ENCODE data around the gene KDM4D.
"Not testable (repeated sequence)": the region's sequence is repeated elsewhere in the genome, so short reads cannot be mapped to it uniquely, and the experiment has no call there.

Gene KDM4D

GRCh38 chr11:94959179-94959578 is 14.3 kb upstream of the KDM4D start:
- no peak for DNase-seq

- DNase-seq = no peak
Observed at GRCh38 chr11:94960488-94960887, 13.0 kb upstream of the KDM4D start.

GRCh38 chr11:94961255-94961654 is 12.3 kb upstream of the KDM4D start:
- no peak for DNase-seq

GRCh38 chr11:94964934-94965333 is 8.6 kb upstream of the KDM4D start:
- no peak for DNase-seq

- no peak for DNase-seq
Observed at GRCh38 chr11:94968334-94968958, 5.1 kb upstream of the KDM4D start.

- DNase-seq = no peak
Observed at GRCh38 chr11:94972700-94973098, 810 bp upstream of the KDM4D start.

- no peak for DNase-seq
Observed at GRCh38 chr11:94974178-94974577, 669 bp downstream of the KDM4D start.

GRCh38 chr11:94975599-94975998 is 2.1 kb downstream of the KDM4D start:
- DNase-seq = no peak

- DNase-seq = no peak
Observed at GRCh38 chr11:94987378-94987777, 13.9 kb downstream of the KDM4D start.

- no peak for DNase-seq
Observed at GRCh38 chr11:94988748-94989147, 15.2 kb downstream of the KDM4D start.

GRCh38 chr11:94993400-94993943 is 20.0 kb downstream of the KDM4D start:
- no peak for DNase-seq

GRCh38 chr11:94997437-94997836 is 23.9 kb downstream of the KDM4D start:
- DNase-seq = no peak

GRCh38 chr11:94998285-94998684 is 24.8 kb downstream of the KDM4D start:
- no peak for DNase-seq

GRCh38 chr11:95003716-95004115 is 30.2 kb downstream of the KDM4D start:
- no peak for DNase-seq

- DNase-seq = no peak
Observed at GRCh38 chr11:95005642-95006041, 32.1 kb downstream of the KDM4D start.

- no peak for DNase-seq
Observed at GRCh38 chr11:95011376-95011775, 37.9 kb downstream of the KDM4D start.

- no peak for DNase-seq
Observed at GRCh38 chr11:95014184-95014821, 40.8 kb downstream of the KDM4D start.

GRCh38 chr11:95016139-95016538 is 42.6 kb downstream of the KDM4D start:
- DNase-seq = no peak

- DNase-seq = not testable (repeated sequence)
Observed at GRCh38 chr11:95021468-95021867, 48.0 kb downstream of the KDM4D start.

GRCh38 chr11:95024958-95025357 is 51.4 kb downstream of the KDM4D start, which contains the start of gene KDM4E:
KDM4E (plus strand) TSS chr11:95025258; CDS start chr11:95025558, 300 bp downstream.
- no peak for DNase-seq

GRCh38 chr11:95025594-95025993 is 52.1 kb downstream of the KDM4D start:
- DNase-seq = not testable (repeated sequence)

GRCh38 chr11:95028357-95028756 is 54.8 kb downstream of the KDM4D start:
- DNase-seq = no peak

- DNase-seq = no peak
Observed at GRCh38 chr11:95033051-95033450, 59.5 kb downstream of the KDM4D start.

GRCh38 chr11:95035316-95035715 is 61.8 kb downstream of the KDM4D start:
- no peak for DNase-seq

Data from CD4-positive, alpha-beta T cell treated with Interleukin-6 for 4 hours (primary cell).